Hepatocyte (in vitro differentiated cells): Measurements from ENCODE around the gene DUSP15. TPM values are rescaled to one million over a fixed set of nuclear protein-coding genes. Genes with fewer than 3 reads are reported as not detected.
A peak's percentile ranks its signal among the peaks of the same experiment; 100 is the strongest.

Experiments used
- DNase-seq: peaks from one replicate; pipeline ENCODE4 v3.0.0-alpha.2; 2016; ENCODE audit warnings: low spot score
- H2AFZ ChIP-seq: fragments of 200-600 bp; sonication (generic); 2 replicates; pipeline ENCODE4 v1.6.0; 2016; ENCODE audit warnings: antibody characterized with exemption, mild to moderate bottlenecking
- H3K27ac ChIP-seq: fragments of 200-600 bp; sonication (generic); 2 replicates; pipeline ENCODE4 v1.5.1; 2016; ENCODE audit warnings: mild to moderate bottlenecking
- H3K27me3 ChIP-seq: fragments of 200-600 bp; sonication (generic); 2 replicates; pipeline ENCODE4 v1.6.1; 2016
- H3K36me3 ChIP-seq: fragments of 200-600 bp; sonication (generic); replicated peaks from 2 replicates; pipeline ENCODE4 v1.5.1; 2016; ENCODE audit warnings: low read depth; ENCODE audit not compliant: insufficient read depth
- H3K4me1 ChIP-seq: fragments of 200-600 bp; sonication (generic); 2 replicates; pipeline ENCODE4 v1.5.1; 2016; ENCODE audit warnings: mild to moderate bottlenecking, moderate library complexity; ENCODE audit not compliant: insufficient read depth
- H3K4me2 ChIP-seq: fragments of 200-600 bp; sonication (generic); 2 replicates; pipeline ENCODE4 v1.6.0; 2016
- H3K4me3 ChIP-seq: fragments of 200-600 bp; sonication (generic); 2 replicates; pipeline ENCODE4 v1.5.1; 2016; ENCODE audit warnings: mild to moderate bottlenecking
- H3K79me2 ChIP-seq: fragments of 200-600 bp; sonication (generic); 2 replicates; pipeline ENCODE4 v1.6.0; 2017; ENCODE audit warnings: mild to moderate bottlenecking
- H3K9me2 ChIP-seq: fragments of 200-600 bp; sonication (generic); replicated peaks from 2 replicates; pipeline ENCODE4 v1.6.0; 2017; ENCODE audit warnings: mild to moderate bottlenecking; ENCODE audit not compliant: insufficient read depth
- H3K9me3 ChIP-seq: fragments of 200-600 bp; sonication (generic); 2 replicates; pipeline ENCODE4 v1.5.1; 2016; ENCODE audit warnings: low read depth, mild to moderate bottlenecking
- H4K20me1 ChIP-seq: fragments of 200-600 bp; sonication (generic); 2 replicates; pipeline ENCODE4 v1.6.0; 2016; ENCODE audit warnings: mild to moderate bottlenecking; ENCODE audit not compliant: insufficient read depth, poor library complexity, severe bottlenecking
- CTCF ChIP-seq: fragments of 200-600 bp; sonication (generic); IDR thresholded peaks from 2 replicates; pipeline ENCODE4 v1.5.1; 2016; ENCODE audit warnings: antibody characterized with exemption, mild to moderate bottlenecking; ENCODE audit not compliant: poor library complexity
- EZH2 ChIP-seq: fragments of 200-600 bp; sonication (generic); IDR thresholded peaks from 2 replicates; pipeline ENCODE4 v1.6.1; 2016; ENCODE audit warnings: antibody characterized with exemption, mild to moderate bottlenecking, borderline replicate concordance
- EZH2phosphoT487 ChIP-seq: fragments of 200-600 bp; sonication (generic); IDR thresholded peaks from one replicate; pipeline ENCODE4 v1.6.1; 2018; ENCODE audit warnings: antibody characterized with exemption, mild to moderate bottlenecking, low read depth, moderate library complexity; ENCODE audit not compliant: unreplicated experiment, severe bottlenecking
- WGBS: methylation state at CpG from one replicate; pipeline ENCODE4 v1.1.6; 2016; ENCODE audit warnings: low lambda C conversion rate; ENCODE audit errors: missing lambda C conversion rate; 5-methylcytosine and 5-hydroxymethylcytosine counted together
- polyA plus RNA-seq: library from polyadenylated mRNA; unstranded; fragments of >200 nt; fragmentation: Nextera tagmentation; extraction: Ambion mirVana; gene quantifications from 2 replicates; pipeline ENCODE4 v1.2.1, GENCODE V29; 2016
- total RNA-seq: library from RNA; depleted of rRNA; stranded (reverse); fragments of >200 nt; gene quantifications from 2 replicates; pipeline ENCODE4 v1.2.3, GENCODE V29; 2014

The DUSP15 gene
- total and polyA plus RNA-seq, 2 experiments from 2014 or later, result 10.2 to 23.0 TPM

GRCh38 chr20:31864521-31865400, 5.6 kb downstream of the DUSP15 start:
- Histone ChIP-seq H3K27ac (no peak overlapping the region), H4K20me1 (no peaks in the 10 kb centered on the region), H2AFZ (no peak overlapping the region), H3K9me3 (no peaks in the 10 kb centered on the region), H3K36me3 (no peaks in the 10 kb centered on the region), H3K27me3 (no peaks in the 10 kb centered on the region), H3K4me3 (no peak overlapping the region), H3K4me2 (no peak overlapping the region), H3K9me2 (no peaks in the 10 kb centered on the region), H3K79me2 (peaks cover 11% of the 10 kb centered on the region), H3K4me1 (peaks cover 23% of the 10 kb centered on the region)
- WGBS, result 82% methylated on average over 12 of the region's 12 CpGs
- TF ChIP-seq CTCF (no peak), EZH2 (no peak), EZH2phosphoT487 (no peak)
- DNase-seq, result no peak

- no peaks in the 10 kb centered on the region for H4K20me1 ChIP-seq
- no peak for DNase-seq
- WGBS, result 84% methylated on average over 9 of the region's 9 CpGs
- H3K9me2 ChIP-seq, result no peaks in the 10 kb centered on the region
- H3K36me3 ChIP-seq, result no peaks in the 10 kb centered on the region
- peaks cover under 1% of the 10 kb centered on the region for H3K79me2 ChIP-seq
- peaks cover 13% of the 10 kb centered on the region for H3K4me1 ChIP-seq
- TF ChIP-seq EZH2, result no peak
- no peak for TF ChIP-seq CTCF
- no peak for TF ChIP-seq EZH2phosphoT487
- no peaks in the 10 kb centered on the region for H3K9me3 ChIP-seq
- peaks cover 12% of the 10 kb centered on the region for H3K27me3 ChIP-seq
- H3K27ac ChIP-seq, result no peak overlapping the region
- no peak overlapping the region for H2AFZ ChIP-seq
- H3K4me2 ChIP-seq, result no peak overlapping the region
- no peak overlapping the region for H3K4me3 ChIP-seq
These were observed 6.8 kb downstream of the DUSP15 start for GRCh38 chr20:31863296-31864085.

- H3K4me2 ChIP-seq, result peak overlapping the region; percentile 100
These were observed 7.8 kb downstream of the DUSP15 start for GRCh38 chr20:31862506-31862905.

More at GRCh38 chr20:31862506-31862905, 7.8 kb downstream of the DUSP15 start:
- Histone ChIP-seq H2AFZ (no peak overlapping the region), H3K27ac (peak overlapping the region; percentile 81), H3K9me2 (no peaks in the 10 kb centered on the region), H3K79me2 (no peaks in the 10 kb centered on the region), H3K27me3 (peaks cover 17% of the 10 kb centered on the region), H3K4me3 (no peak overlapping the region), H3K36me3 (no peaks in the 10 kb centered on the region), H4K20me1 (no peaks in the 10 kb centered on the region), H3K9me3 (no peaks in the 10 kb centered on the region), H3K4me1 (peaks cover 13% of the 10 kb centered on the region)
- DNase-seq, result no peak
- whole genome bisulfite sequencing, result 92% methylated on average over 8 of the region's 8 CpGs
- TF ChIP-seq EZH2 (no peak), CTCF (no peak), EZH2phosphoT487 (no peak)
